Measurements from ENCODE around the gene IL33. TPM values are rescaled to one million over a fixed set of nuclear protein-coding genes. Genes with fewer than 3 reads are reported as not detected.

The IL33 gene
- total RNA-seq, 1 donor = under 0.01 TPM

- Histone ChIP-seq H3K27ac (ENCODE audit: low read depth, low read length) (no peak overlapping the region), H4K20me1 (ENCODE audit: insufficient read depth, low read length) (no peaks in the 10 kb centered on the region), H3K36me3 (ENCODE audit: insufficient read depth, low read length) (no peaks in the 10 kb centered on the region), H3K27me3 (ENCODE audit: insufficient read depth, low read length) (peaks cover 7% of the 10 kb centered on the region), H3K9me3 (ENCODE audit: low read depth, low read length) (no peaks in the 10 kb centered on the region), H3K4me2 (ENCODE audit: insufficient read depth, low read length) (no peak overlapping the region), H2AFZ (ENCODE audit: low read length) (no peak overlapping the region), H3K4me3 (ENCODE audit: insufficient read depth, low read length) (no peak overlapping the region), H3K79me2 (ENCODE audit: insufficient read depth, low read length) (no peaks in the 10 kb centered on the region), H3K4me1 (ENCODE audit: insufficient read depth, low read length) (no peaks in the 10 kb centered on the region)
- DNase-seq (ENCODE audit: insufficient read length, low spot score, missing footprints) = no peak
- TF ChIP-seq CTCF (IDR thresholded peaks at IDR 0.05; ENCODE audit: extremely low read depth, low read depth, low read length) = no peak
Observed at GRCh38 chr9:6187272-6187671, 28.3 kb upstream of the IL33 start.

- Histone ChIP-seq H4K20me1 (ENCODE audit: insufficient read depth, low read length) (no peaks in the 10 kb centered on the region), H3K27me3 (ENCODE audit: insufficient read depth, low read length) (peaks cover 10% of the 10 kb centered on the region), H3K4me1 (ENCODE audit: insufficient read depth, low read length) (no peaks in the 10 kb centered on the region), H3K79me2 (ENCODE audit: insufficient read depth, low read length) (no peaks in the 10 kb centered on the region), H3K36me3 (ENCODE audit: insufficient read depth, low read length) (no peaks in the 10 kb centered on the region), H3K4me2 (ENCODE audit: insufficient read depth, low read length) (no peak overlapping the region), H2AFZ (ENCODE audit: low read length) (no peak overlapping the region), H3K9me3 (ENCODE audit: low read depth, low read length) (no peaks in the 10 kb centered on the region), H3K4me3 (ENCODE audit: insufficient read depth, low read length) (no peak overlapping the region), H3K27ac (ENCODE audit: low read depth, low read length) (no peak overlapping the region)
- DNase-seq (ENCODE audit: insufficient read length, low spot score, missing footprints) = no peak
- TF ChIP-seq CTCF (IDR thresholded peaks at IDR 0.05; ENCODE audit: extremely low read depth, low read depth, low read length) = no peak
Observed at GRCh38 chr9:6188466-6188865, 27.1 kb upstream of the IL33 start.

GRCh38 chr9:6188906-6189305 is 26.7 kb upstream of the IL33 start:
- no peak for DNase-seq (ENCODE audit: insufficient read length, low spot score, missing footprints)
- Histone ChIP-seq H4K20me1 (ENCODE audit: insufficient read depth, low read length) (no peaks in the 10 kb centered on the region), H3K9me3 (ENCODE audit: low read depth, low read length) (no peaks in the 10 kb centered on the region), H3K4me1 (ENCODE audit: insufficient read depth, low read length) (no peaks in the 10 kb centered on the region), H3K4me3 (ENCODE audit: insufficient read depth, low read length) (no peak overlapping the region), H3K4me2 (ENCODE audit: insufficient read depth, low read length) (no peak overlapping the region), H3K27ac (ENCODE audit: low read depth, low read length) (no peak overlapping the region), H2AFZ (ENCODE audit: low read length) (no peak overlapping the region), H3K79me2 (ENCODE audit: insufficient read depth, low read length) (no peaks in the 10 kb centered on the region), H3K27me3 (ENCODE audit: insufficient read depth, low read length) (peaks cover 10% of the 10 kb centered on the region), H3K36me3 (ENCODE audit: insufficient read depth, low read length) (no peaks in the 10 kb centered on the region)
- no peak for TF ChIP-seq CTCF (IDR thresholded peaks at IDR 0.05; ENCODE audit: extremely low read depth, low read depth, low read length)

- DNase-seq (ENCODE audit: insufficient read length, low spot score, missing footprints) = no peak
- Histone ChIP-seq H3K79me2 (ENCODE audit: insufficient read depth, low read length) (no peaks in the 10 kb centered on the region), H3K4me2 (ENCODE audit: insufficient read depth, low read length) (no peak overlapping the region), H3K9me3 (ENCODE audit: low read depth, low read length) (no peaks in the 10 kb centered on the region), H3K4me3 (ENCODE audit: insufficient read depth, low read length) (no peak overlapping the region), H3K36me3 (ENCODE audit: insufficient read depth, low read length) (no peaks in the 10 kb centered on the region), H3K4me1 (ENCODE audit: insufficient read depth, low read length) (no peaks in the 10 kb centered on the region), H3K27ac (ENCODE audit: low read depth, low read length) (no peak overlapping the region), H2AFZ (ENCODE audit: low read length) (no peak overlapping the region), H3K27me3 (ENCODE audit: insufficient read depth, low read length) (peaks cover 5% of the 10 kb centered on the region), H4K20me1 (ENCODE audit: insufficient read depth, low read length) (no peaks in the 10 kb centered on the region)
- TF ChIP-seq CTCF (IDR thresholded peaks at IDR 0.05; ENCODE audit: extremely low read depth, low read depth, low read length) = peak; percentile 61
Observed at GRCh38 chr9:6194934-6195333, 20.7 kb upstream of the IL33 start.
